K562 (cell line): ENCODE measurements around the gene CATSPER3. TPM values are rescaled to one million over a fixed set of nuclear protein-coding genes. Genes with fewer than 3 reads are reported as not detected.
A peak's percentile ranks its signal among the peaks of the same experiment; 100 is the strongest.

Experiments used
- C11orf30 ChIP-seq: fragments of 450-650 bp; IDR thresholded peaks from 2 replicates; pipeline ENCODE4 v1.6.1; 2016; ENCODE audit warnings: low read depth, mild to moderate bottlenecking
- CBX5 ChIP-seq: IDR thresholded peaks from 2 replicates; pipeline ENCODE4 v1.6.1; 2014; ENCODE audit warnings: low read depth, borderline replicate concordance
- FOXK1 ChIP-seq: sonication (generic); formaldehyde crosslinking; IDR thresholded peaks from 2 replicates; pipeline ENCODE4 v1.8.0; 2022; ENCODE audit warnings: missing genetic modification reagents, mild to moderate bottlenecking, borderline replicate concordance
- HDAC1 ChIP-seq, 2 experiments: fragments of 450-650 bp; IDR thresholded peaks; 2 replicates each; pipeline ENCODE4 v1.6.1; 2016 to 2017; ENCODE audit warnings: inconsistent platforms in 1 of 2, mild to moderate bottlenecking in 1 of 2, moderate library complexity in 1 of 2
- JUNB ChIP-seq: fragments of 450-650 bp; formaldehyde crosslinking; conservative IDR thresholded peaks from 2 replicates; pipeline ENCODE4 v1.4.0; 2020; ENCODE audit warnings: mild to moderate bottlenecking
- LEF1 ChIP-seq: fragments of 450-650 bp; IDR thresholded peaks from 2 replicates; pipeline ENCODE4 v1.6.1; 2016; ENCODE audit warnings: mild to moderate bottlenecking
- OTX1 ChIP-seq: fragments of 450-650 bp; formaldehyde crosslinking; IDR thresholded peaks from 2 replicates; pipeline ENCODE4 v1.4.0; 2022; ENCODE audit warnings: mild to moderate bottlenecking
- PML ChIP-seq: IDR thresholded peaks from 2 replicates; pipeline ENCODE4 v1.6.1; 2012; ENCODE audit warnings: low read length, inconsistent platforms
- PREB ChIP-seq: sonication (generic); formaldehyde crosslinking; IDR thresholded peaks from 2 replicates; pipeline ENCODE4 v1.8.1; 2023; ENCODE audit warnings: mild to moderate bottlenecking, missing genetic modification reagents
- TEAD4 ChIP-seq, 2 experiments: sonication (generic) in 1 of 2; formaldehyde crosslinking in 1 of 2; IDR thresholded peaks; 2 replicates each; pipeline versions ENCODE4 v1.6.1 to v1.8.0; 2012 to 2022; ENCODE audit warnings: borderline replicate concordance in 1 of 2, inconsistent platforms in 1 of 2, low read length in 1 of 2, mild to moderate bottlenecking in 1 of 2, missing genetic modification reagents in 1 of 2
- ZNF316 ChIP-seq: fragments of 450-650 bp; IDR thresholded peaks from 2 replicates; pipeline ENCODE4 v1.6.1; 2016
- ZNF766 ChIP-seq: fragments of 200-800 bp; sonication (Bioruptor generic); conservative IDR thresholded peaks from 2 replicates; pipeline ENCODE4 v1.6.1; 2016; ENCODE audit warnings: missing genetic modification characterization, missing compliant biosample characterization
- polyA plus RNA-seq, 8 experiments: library from polyadenylated mRNA; depleted of rRNA in 4 of 8; stranded (reverse) in 5 of 8; unstranded in 3 of 8; fragments of >200 nt; fragmentation: Nextera tagmentation in 2 of 8; fragmentation: Illumina TruSeq in 1 of 8; extraction: Ambion mirVana in 2 of 8; extraction: Trizol in 1 of 8; gene quantifications; 2 replicates each; pipeline versions ENCODE4 v1.2.1 to v1.2.3, GENCODE V29; 2011 to 2014; ENCODE audit warnings: inconsistent platforms in 1 of 8, missing spikeins in 1 of 8
- total RNA-seq, 7 experiments: library from RNA; depleted of rRNA in 6 of 7; stranded (reverse); fragments of >200 nt in 6 of 7; fragmentation: Illumina TruSeq in 2 of 7; extraction: Trizol in 2 of 7; gene quantifications; 2 replicates each; pipeline versions ENCODE4 v1.2.1 to v1.2.3, GENCODE V29; 2011 to 2021; ENCODE audit warnings: low replicate concordance in 1 of 7
- TF ChIP-seq, protein P1 (sequence below): IDR thresholded peaks from 2 replicates; pipeline ENCODE4 v1.6.1; 2016; ENCODE audit warnings: missing genetic modification characterization, missing compliant biosample characterization
- TF ChIP-seq, protein P2 (sequence below): fragments of 250-450 bp; sonication (Bioruptor Pico); IDR thresholded peaks from 2 replicates; pipeline ENCODE4 v1.4.0; 2020; ENCODE audit warnings: mild to moderate bottlenecking, moderate library complexity

The CATSPER3 gene
- total and polyA plus RNA-seq, 9 of the 15 experiments (the other 6 are each of a cell fraction or from before 2014, with no cell fraction given), result 0.14 to 1.5 (median 0.49) TPM

- TF ChIP-seq, protein P1, sequence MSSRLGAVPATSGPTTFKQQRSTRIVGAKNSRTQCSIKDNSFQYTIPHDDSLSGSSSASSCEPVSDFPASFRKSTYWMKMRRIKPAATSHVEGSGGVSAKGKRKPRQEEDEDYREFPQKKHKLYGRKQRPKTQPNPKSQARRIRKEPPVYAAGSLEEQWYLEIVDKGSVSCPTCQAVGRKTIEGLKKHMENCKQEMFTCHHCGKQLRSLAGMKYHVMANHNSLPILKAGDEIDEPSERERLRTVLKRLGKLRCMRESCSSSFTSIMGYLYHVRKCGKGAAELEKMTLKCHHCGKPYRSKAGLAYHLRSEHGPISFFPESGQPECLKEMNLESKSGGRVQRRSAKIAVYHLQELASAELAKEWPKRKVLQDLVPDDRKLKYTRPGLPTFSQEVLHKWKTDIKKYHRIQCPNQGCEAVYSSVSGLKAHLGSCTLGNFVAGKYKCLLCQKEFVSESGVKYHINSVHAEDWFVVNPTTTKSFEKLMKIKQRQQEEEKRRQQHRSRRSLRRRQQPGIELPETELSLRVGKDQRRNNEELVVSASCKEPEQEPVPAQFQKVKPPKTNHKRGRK (tag), result 0 out of 2 replicates have a peak, but pooled peaks have one; percentile 34
- TF ChIP-seq JUNB (CRISPR knock-in tag), result no peak
- 0 out of 2 replicates have a peak, but pooled peaks have one; percentile 12 for TF ChIP-seq TEAD4 (IDR thresholded peaks at IDR 0.05; ENCODE audit: low read length)
- TF ChIP-seq TEAD4 (CRISPR knock-in tag; IDR thresholded peaks at IDR 0.05; ENCODE audit: borderline replicate concordance), result no peak
- peak; percentile 39; the same call in 1 of the 2 replicates for TF ChIP-seq LEF1
- peak; percentile 33; the same call in 1 of the 2 replicates for TF ChIP-seq ZNF316
- TF ChIP-seq PML, result no peak
- TF ChIP-seq HDAC1 (IDR thresholded peaks at IDR 0.05), result 0 out of 4 replicates have a peak, but pooled peaks of 1 of the 2 experiments have one; percentile 48
- TF ChIP-seq ZNF766 (CRISPR knock-in tag), result peak; percentile 100
- TF ChIP-seq PREB (CRISPR knock-in tag), result no peak
- TF ChIP-seq, protein P2, sequence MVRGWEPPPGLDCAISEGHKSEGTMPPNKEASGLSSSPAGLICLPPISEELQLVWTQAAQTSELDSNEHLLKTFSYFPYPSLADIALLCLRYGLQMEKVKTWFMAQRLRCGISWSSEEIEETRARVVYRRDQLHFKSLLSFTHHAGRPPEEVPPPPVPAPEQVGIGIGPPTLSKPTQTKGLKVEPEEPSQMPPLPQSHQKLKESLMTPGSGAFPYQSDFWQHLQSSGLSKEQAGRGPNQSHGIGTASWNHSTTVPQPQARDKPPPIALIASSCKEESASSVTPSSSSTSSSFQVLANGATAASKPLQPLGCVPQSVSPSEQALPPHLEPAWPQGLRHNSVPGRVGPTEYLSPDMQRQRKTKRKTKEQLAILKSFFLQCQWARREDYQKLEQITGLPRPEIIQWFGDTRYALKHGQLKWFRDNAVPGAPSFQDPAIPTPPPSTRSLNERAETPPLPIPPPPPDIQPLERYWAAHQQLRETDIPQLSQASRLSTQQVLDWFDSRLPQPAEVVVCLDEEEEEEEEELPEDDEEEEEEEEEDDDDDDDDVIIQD, result no peak
- no peak for TF ChIP-seq FOXK1
- peak; percentile 20; the same call in 1 of the 2 replicates for TF ChIP-seq C11orf30
- TF ChIP-seq OTX1 (CRISPR knock-in tag), result no peak
- TF ChIP-seq CBX5, result peak; percentile 96
Measured at GRCh38 chr5:134982230-134982629, 14.5 kb downstream of the CATSPER3 start (continued).
